Keratinocyte (primary cell): ENCODE results near the gene CD300H.

Experiments
- EZH2 ChIP-seq: IDR thresholded peaks from one replicate; pipeline ENCODE4 v1.6.1; 2012; ENCODE audit warnings: inconsistent platforms, mild to moderate bottlenecking, low read length, moderate library complexity
- TF ChIP-seq, protein P1 (sequence below), 3 experiments: IDR thresholded peaks in 1 of 3; conservative IDR thresholded peaks in 1 of 3; optimal IDR thresholded peaks in 1 of 3; 2 replicates in 2 of 3; 3 replicates in 1 of 3; pipeline versions ENCODE3 to v1.5.1; 2011; ENCODE audit warnings: low read length in 3 of 3, mild to moderate bottlenecking in 3 of 3, moderate library complexity in 2 of 3, control low read depth in 1 of 3, inconsistent platforms in 1 of 3; ENCODE audit not compliant: insufficient read depth in 2 of 3; ENCODE audit errors: extremely low read depth in 1 of 3

DNA sequence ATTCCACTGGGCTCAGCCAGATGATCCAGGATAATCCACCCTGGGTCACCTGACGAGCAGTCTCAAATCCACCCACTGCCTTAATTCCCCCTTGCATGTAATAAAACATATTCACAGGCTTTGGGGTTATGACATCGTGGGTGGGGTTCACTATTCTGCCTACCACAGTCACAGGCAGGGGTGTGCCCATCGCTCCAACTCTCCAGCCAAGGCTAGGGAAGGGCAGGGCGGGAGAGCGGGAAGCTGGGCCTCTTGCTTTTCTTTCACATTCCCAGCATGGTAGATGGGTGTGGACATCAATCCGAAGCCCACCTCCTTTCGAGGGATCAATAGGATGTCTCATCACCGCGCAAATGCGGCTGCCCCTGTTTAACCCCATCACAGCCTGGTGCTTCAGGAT lies 37.5 kb upstream of the CD300H start:
- TF ChIP-seq, protein P1, sequence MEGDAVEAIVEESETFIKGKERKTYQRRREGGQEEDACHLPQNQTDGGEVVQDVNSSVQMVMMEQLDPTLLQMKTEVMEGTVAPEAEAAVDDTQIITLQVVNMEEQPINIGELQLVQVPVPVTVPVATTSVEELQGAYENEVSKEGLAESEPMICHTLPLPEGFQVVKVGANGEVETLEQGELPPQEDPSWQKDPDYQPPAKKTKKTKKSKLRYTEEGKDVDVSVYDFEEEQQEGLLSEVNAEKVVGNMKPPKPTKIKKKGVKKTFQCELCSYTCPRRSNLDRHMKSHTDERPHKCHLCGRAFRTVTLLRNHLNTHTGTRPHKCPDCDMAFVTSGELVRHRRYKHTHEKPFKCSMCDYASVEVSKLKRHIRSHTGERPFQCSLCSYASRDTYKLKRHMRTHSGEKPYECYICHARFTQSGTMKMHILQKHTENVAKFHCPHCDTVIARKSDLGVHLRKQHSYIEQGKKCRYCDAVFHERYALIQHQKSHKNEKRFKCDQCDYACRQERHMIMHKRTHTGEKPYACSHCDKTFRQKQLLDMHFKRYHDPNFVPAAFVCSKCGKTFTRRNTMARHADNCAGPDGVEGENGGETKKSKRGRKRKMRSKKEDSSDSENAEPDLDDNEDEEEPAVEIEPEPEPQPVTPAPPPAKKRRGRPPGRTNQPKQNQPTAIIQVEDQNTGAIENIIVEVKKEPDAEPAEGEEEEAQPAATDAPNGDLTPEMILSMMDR (optimal IDR thresholded peaks at IDR 0.05 in 1 of 3, IDR thresholded peaks at IDR 0.05 in 1 of 3, conservative IDR thresholded peaks at IDR 0.05 in 1 of 3; ENCODE audit: extremely low read depth in 1 of 3, insufficient read depth in 2 of 3, low read length in 3 of 3), result no peak
- TF ChIP-seq EZH2, result no peak
